GM21786 (cell line): ENCODE results near the gene TAPT1.
"Not testable (repeated sequence)": the region's sequence is repeated elsewhere in the genome, so short reads cannot be mapped to it uniquely, and the experiment has no call there.

ENCODE experiments used
- ATAC-seq: cut with Tn5 transposase; IDR thresholded peaks from one replicate; pipeline ENCODE4 v1.9.1; 2021; ENCODE audit not compliant: unreplicated experiment

Gene TAPT1

GRCh38 chr4:16187455-16187854 lies 38.8 kb downstream of the TAPT1 start:
- ATAC-seq = no peak

- no peak for ATAC-seq
These were observed 39.3 kb downstream of the TAPT1 start for GRCh38 chr4:16186986-16187385.

- ATAC-seq = no peak
These were observed 42.7 kb downstream of the TAPT1 start for GRCh38 chr4:16183604-16184003.

GRCh38 chr4:16176621-16177020 lies 49.6 kb downstream of the TAPT1 start:
- no peak for ATAC-seq

- ATAC-seq = no peak
These were observed 54.4 kb downstream of the TAPT1 start for GRCh38 chr4:16171831-16172230.

- no peak for ATAC-seq
These were observed 56.8 kb downstream of the TAPT1 start for GRCh38 chr4:16169490-16169889.

GRCh38 chr4:16168710-16169388 lies 57.4 kb downstream of the TAPT1 start:
- no peak for ATAC-seq

GRCh38 chr4:16168144-16168543 lies 58.1 kb downstream of the TAPT1 start:
- ATAC-seq = no peak

GRCh38 chr4:16165931-16166330 lies 60.3 kb downstream of the TAPT1 start:
- ATAC-seq = no peak

- no peak for ATAC-seq
These were observed 63.4 kb downstream of the TAPT1 start for GRCh38 chr4:16162891-16163290.

GRCh38 chr4:16161851-16162408 lies 64.3 kb downstream of the TAPT1 start:
- no peak for ATAC-seq

GRCh38 chr4:16160457-16160856 lies 65.8 kb downstream of the TAPT1 start:
- ATAC-seq = no peak

- ATAC-seq = no peak
These were observed 67.0 kb downstream of the TAPT1 start for GRCh38 chr4:16159286-16159685.

GRCh38 chr4:16158504-16158852 lies 67.8 kb downstream of the TAPT1 start:
- ATAC-seq = no peak

- no peak for ATAC-seq
These were observed 68.4 kb downstream of the TAPT1 start for GRCh38 chr4:16157609-16158503.

GRCh38 chr4:16155528-16156169 lies 70.6 kb downstream of the TAPT1 start:
- no peak for ATAC-seq

- ATAC-seq = no peak
These were observed 71.8 kb downstream of the TAPT1 start for GRCh38 chr4:16154451-16154850.

- ATAC-seq = no peak
These were observed 75.6 kb downstream of the TAPT1 start for GRCh38 chr4:16150716-16151115.

GRCh38 chr4:16144913-16145312 lies 81.4 kb downstream of the TAPT1 start:
- not testable (repeated sequence) for ATAC-seq

- no peak for ATAC-seq
These were observed 83.5 kb downstream of the TAPT1 start for GRCh38 chr4:16142598-16143310.

- ATAC-seq = no peak
These were observed 85.4 kb downstream of the TAPT1 start for GRCh38 chr4:16140879-16141249.
